HG03064 (cell line): ENCODE measurements around the gene SLC7A6.

ENCODE experiments used
- ATAC-seq: cut with Tn5 transposase; IDR thresholded peaks from one replicate; pipeline ENCODE4 v1.9.1; 2021; ENCODE audit warnings: low read depth; ENCODE audit not compliant: unreplicated experiment

Gene SLC7A6

DNA sequence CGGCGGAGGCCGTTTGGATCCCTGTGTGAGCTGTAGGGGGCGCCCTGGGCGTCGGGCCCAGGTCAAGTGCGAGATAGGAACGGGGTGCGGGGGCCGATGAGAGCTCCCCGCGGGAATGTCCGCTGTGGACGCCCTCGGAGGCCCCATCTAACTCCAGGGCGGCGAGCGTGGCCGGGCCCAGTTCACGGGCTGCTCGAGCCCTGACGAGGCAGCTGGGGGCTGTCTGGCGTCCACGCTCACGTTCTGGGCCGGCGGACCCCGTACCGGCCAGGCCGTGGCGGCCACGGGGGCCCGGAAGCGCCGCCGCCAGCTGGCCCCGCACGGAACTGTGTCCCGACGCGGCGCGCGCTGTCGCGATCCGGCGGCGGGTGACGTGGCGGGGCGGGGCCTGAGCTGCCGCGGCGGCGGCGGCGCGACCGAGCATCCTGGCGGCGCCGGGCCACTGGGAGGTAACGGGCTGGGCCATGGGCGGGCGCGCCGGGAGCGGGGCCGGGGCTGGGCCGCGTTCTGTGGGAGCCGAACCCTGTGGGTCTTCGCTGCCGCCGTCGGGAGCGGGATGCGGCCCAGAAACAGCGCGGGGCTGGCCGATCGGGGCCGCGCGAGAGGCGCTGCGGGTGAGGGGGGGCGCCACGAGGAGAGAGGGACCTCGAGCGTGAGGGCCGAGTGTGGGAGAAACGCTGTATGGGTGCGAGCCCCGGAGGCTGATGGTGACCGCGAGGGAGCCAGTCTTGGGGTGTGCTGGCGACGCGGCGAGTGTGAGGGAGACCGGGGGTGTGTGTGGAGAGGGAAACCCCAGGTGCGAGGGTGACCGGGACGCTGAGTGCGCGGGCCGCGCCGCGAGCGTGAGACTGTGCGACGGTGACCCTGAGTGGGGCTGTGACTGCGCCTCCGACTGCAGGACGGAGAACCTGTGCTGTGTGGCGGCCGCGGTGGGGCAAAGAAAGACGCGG is at the start of gene SLC7A6:
SLC7A6 (plus strand) TSS at position 399 of the 950 bp plus-strand sequence. CDS start 10,201 bp downstream, outside the sequence.
- ATAC-seq, result peak; percentile 57

DNA sequence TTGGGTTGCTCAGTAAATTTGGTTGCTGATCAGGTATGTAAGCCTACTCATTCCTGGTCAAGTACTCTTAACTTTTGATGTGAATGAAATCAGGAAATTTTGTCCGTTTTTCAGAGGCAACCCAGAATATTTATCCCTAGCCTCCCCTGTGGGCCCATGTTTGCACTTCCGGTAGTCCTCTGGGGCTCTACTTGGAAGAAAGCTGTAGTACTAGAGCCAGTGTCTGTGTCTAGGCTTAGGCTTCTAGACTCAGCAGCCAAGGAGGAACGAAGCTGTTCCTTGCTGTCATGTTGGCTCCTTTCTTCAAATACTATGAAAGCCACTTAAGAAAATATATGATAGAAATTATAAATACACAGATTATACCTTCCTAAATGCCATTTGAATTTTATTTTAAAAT is 49.6 kb upstream of the SLC7A6 start:
- no peak for ATAC-seq

DNA sequence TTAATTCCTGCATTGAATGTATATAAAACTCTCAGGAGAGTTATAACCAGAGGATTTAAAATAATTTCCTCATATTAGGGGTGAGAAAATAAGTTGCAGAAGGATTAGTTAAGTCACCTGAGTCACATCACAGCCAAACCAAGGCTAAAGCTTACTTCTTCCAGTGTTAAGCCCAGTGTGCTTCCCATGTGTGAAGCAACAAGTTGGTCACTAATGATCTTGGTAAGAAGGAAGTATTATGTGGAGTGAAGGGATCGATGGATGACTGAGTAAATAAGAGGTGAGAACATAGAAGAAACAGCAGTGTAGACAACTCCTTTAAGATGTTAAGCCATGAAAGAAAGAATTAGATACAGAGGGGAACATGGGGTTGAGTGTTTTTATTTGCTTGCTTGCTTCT is 49.0 kb upstream of the SLC7A6 start:
- ATAC-seq, result no peak

DNA sequence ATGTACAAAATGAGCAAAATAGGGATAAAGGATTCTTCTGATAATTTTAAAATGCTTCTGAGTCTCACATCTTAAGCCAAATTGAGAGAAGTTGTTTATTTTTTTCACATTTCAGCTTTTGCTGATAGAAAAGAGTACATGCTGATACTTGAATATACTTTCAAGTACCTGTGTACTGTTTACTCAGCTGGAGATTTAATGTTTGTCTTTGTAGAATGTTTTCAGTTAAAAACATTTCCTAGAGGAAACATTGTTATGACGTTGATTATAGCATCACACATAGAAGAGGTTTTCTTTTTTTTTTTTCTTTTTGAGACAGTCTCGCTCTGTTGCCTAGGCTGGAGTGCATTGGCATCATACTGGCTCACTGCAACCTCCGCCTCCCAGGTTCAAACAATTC is 48.1 kb upstream of the SLC7A6 start:
- no peak for ATAC-seq

DNA sequence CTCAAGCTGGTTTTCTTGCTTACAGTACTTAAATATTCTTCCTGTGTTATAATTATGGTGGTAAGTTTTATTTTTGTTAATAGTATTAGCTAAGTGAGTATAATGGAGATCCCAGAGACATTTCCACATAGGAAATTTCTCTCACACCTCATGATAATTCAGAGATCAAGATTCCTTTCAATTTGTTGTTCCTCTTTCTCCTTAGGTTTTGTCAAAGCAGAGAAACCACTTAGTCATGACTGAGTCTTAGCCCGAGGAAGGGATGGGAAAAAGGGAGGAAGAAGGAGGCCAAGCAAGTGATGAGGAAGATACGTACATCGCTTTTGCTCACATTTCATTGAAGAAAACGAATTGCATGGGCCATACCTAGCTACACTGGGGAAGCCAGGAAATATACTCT is 46.8 kb upstream of the SLC7A6 start:
- no peak for ATAC-seq

DNA sequence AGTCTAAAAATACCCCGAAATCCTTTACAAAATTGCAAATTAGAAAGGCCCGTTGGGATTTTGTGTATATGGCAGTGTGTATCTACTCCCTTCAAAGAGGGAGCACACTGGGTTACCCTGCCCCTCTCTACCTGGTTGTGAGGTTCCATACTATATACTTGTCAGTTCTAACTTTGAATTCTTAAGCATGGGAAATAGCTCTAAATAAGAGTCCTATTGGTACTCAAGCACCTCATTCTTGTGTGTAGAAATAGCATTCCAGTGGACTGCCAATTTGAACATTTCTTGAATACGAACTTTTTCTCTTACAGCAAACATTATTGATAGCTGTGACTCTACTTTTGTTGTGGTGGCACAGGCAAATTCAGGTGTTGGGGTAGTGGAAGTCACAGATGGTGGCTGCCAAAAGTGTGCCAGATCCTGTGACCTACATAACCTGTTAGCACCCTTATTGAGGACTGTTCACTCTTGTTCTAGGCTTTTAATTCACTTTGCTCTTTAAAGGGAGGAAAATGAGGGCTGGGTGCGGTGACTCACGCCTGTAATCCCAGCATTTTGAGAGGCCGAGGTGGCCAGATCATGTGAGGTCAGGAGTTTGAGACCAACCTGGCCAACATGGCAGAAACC is 44.5 kb upstream of the SLC7A6 start:
- no peak for ATAC-seq

DNA sequence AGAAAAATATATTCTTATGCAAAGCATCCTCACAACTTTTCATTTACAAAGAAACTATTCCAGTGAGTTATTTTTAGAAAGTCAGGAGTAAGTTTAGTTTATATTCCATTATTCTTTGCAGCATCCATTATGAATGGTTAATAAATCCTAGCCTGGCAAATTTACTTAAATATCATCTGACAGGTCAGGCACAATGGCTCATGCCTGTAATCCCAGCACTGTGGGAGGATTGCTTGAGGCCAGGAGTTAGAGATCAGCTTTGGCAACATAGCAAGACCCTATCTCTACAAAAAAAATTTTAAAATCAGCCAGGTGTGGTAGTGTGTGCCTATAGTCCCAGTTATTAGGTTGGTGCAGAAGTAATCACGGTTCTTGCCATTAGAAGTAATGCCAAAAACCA is 41.3 kb upstream of the SLC7A6 start:
- no peak for ATAC-seq

DNA sequence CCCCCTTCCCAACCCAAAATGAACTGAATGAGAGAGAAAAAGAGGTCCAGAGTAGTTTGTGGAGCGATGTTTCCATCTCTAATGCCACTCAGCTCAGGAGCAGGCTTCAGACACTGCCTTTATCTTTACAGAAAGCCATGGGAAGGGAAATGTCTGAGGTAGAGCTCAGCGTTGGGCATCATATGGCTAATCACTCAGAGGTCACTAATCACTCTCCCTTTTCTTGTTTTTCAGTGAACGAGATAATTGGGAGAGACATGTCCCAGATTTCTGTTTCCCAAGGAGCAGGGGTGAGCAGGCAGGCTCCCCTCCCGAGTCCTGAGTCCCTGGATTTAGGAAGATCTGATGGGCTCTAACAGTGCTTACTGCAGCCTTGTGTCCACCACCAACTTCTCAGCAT is 38.2 kb upstream of the SLC7A6 start:
- ATAC-seq, result no peak

DNA sequence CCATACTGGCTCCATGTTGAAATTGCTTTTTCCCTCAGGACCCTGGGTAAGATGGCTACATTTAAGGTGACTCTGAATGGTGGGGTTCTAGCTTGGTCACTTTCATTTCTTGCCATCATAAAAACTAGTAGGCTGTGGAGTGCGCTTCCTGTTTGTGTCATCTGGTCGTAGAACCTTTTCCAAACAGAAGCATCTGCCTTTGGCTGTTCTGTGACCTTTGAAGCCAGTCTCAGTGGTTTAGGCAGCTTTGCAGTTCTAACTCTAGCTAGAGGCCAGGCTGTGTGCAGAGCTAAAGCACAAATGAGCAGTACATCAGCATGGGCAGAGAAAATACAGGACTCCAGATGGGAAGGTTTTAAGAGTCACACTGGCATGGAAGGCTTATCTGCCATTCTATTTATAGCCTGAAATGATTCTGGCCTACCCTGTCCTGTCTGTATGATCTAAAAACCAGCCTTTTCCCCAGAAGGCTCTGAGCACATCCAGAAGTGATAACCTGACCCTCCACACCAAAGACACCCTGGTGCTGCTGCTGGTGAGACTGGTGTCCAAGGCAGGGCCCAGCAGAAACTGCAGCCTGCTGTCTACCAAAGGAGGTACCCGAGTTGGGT is 37.0 kb upstream of the SLC7A6 start:
- ATAC-seq, result no peak

DNA sequence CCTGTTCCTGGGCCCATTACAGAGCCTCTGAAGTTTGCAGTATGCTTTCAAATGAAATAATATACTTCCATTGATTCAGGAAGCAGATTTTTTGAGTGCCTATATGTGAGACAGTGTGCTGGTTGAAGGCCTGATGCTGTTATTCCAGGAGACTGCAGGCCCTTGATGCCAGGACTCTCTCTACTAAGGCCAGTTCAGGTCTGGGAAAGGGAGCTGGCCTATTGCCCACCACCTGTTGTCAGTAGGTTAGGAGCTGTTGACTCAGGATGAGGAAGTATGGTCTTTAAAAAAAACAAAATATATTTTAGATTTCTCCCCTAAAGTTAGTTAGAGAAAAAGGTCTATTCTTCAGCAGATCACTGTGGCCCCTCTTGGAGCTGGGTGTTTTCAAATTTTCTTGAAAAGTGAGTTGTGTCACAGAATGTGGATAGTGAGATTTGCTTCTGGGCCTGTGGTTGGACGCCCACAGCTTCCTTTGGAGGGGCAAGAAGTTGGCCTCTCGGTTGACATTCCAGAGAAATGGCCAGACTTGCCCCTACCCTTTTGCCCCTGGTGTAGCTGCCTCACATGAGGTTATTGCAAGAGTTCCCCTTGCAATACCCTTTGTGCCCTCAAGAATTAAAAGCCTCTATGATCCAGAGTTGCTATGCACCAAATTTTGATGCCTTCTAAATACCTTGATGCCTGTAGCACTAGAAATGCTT is 36.3 kb upstream of the SLC7A6 start:
- no peak for ATAC-seq

DNA sequence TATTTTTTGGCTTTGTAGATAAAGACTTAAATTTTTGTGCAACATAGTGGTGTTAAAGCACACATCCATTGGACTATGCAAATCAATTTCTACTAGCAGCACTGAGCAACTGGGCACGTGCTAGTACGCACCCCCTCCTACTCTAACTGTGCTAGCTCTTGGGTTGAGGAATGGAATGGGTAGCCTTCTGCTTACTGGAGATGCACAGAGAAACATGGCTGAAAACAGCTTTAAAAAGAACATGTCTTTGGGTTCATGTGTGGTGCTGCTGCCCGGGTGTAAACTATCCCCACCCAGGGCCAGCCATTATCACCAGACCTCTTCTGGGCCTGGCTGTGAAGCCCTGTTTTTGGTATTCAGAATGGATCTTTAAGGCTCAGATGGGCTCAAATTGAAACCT is 35.7 kb upstream of the SLC7A6 start:
- ATAC-seq, result no peak

DNA sequence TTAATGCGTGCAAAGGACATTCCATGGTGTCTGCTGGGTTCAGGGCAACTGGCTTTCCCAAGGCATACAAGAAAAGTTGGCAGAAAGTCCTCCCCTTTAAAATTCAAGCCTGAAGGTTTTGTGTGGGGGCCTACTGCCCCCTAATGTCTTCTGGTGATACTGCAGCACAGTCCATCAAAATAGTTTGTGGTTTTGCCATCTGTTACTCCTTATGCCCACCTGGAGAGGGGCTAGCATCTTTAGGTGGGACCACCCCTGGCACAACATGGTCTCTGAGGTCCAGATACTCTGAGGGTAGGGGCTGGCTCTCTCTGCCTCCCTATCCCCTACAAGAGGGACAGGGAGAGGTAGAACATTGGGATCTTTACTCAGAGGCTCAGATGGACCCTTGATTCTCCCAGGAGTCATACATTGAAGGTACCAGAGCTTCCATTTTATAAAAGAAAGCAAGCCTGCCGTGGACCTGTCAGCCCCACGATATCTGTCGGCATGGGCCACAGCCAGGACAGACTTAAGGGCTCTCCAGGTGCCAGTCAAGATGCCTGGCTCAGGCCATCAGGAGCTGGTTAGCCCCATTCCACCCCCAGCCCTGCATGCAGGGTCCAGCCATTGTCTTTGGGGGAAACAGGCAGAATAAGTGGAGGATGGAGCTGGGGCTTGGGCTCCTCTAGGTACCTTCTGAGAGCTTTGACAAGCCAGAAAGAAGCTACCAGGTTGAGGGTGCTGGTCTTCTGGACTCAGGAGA is 34.7 kb upstream of the SLC7A6 start:
- no peak for ATAC-seq

DNA sequence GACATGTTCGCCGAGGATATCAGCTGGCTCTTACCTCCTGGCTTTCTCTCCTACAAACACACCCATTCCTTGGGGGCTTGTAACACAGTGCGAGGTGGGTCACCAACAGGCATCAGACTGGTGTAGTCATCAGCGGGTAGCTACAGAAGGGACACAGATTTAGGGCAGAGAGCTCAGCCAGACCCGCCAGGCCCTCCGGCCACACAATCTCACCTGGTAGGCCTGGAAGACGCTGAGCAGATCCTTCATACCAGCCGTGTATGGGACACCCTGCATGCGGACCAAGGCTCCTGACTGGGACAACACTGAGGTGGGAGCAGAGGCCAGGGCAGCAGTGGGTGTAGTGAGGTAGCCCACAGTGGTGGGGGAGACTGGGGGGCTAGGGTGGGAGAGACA is 34.2 kb upstream of the SLC7A6 start:
- ATAC-seq, result no peak

DNA sequence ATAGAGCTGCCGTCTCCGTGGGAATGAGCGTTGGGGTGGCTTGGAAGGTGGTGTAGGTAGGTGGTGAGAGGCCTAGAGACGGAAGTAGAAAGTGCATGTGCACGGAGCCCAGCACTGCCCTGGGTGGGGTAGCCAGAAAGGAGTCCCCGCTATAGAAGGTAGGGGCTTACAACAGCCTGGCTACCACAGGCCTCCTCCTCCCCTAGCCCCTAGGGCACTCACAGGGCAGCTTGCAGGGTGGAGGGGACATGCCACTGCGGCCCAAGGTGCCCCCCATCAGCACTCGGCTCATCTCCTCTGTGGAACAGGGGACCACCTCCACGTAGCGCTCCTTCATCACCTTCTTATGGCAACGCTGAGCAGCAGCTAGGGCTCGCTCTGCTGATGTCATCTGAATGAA is 33.4 kb upstream of the SLC7A6 start:
- ATAC-seq, result no peak

DNA sequence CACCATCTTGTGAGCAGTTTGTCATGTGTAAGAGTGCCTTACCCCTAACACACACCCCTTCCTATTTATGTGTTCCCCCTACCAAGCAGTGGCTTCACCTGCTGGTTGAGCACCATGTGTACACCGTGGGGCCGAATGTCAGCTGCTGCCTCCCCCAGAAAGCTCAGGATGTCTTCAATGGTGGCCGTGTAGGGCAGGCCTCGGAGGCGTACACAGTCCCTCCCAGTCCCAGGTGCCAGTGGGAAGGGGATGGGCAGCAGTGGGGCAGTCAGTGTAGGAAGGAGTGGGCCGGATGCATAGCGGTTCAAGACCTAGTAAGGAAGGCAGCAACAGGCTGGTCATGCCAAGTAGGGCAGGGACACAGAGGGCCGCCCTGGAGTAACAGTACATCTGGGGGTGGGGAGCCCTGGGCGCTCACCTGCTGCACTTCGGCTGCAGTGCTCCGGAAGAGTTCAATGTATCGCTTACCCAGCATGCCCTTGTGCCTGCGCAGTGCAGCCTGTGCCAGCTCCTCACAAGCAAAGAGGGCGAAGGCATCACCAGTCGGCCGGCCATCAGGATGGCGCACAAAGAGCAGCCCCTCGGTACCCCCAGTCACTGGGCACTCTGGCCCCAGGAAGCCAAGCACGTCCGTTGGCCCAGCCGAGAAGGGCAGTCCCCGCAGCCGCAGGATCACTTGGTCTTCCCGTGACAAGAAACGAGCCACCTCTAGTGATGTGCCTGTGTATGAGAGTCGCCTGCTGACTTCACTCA is 32.8 kb upstream of the SLC7A6 start:
- no peak for ATAC-seq

DNA sequence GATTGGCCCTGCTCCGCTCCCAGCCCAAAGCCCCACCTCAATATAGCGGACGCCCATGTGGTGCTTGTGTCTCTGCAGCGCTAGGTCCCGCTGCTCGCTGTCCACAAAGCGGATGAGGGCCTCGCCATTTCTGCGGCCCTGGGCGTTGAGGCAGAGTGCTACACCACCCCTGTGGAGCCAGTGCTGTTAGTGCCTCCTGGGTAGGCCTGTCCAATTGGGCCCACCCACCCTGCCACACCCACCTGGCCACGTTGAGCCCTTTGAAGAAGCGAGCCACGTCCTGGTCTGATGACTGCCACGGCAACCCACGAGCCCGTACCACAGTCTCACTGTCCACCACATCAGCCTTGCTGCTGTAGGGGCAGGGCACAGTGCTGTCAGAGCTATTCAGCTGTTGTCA is 32.0 kb upstream of the SLC7A6 start:
- ATAC-seq, result no peak

DNA sequence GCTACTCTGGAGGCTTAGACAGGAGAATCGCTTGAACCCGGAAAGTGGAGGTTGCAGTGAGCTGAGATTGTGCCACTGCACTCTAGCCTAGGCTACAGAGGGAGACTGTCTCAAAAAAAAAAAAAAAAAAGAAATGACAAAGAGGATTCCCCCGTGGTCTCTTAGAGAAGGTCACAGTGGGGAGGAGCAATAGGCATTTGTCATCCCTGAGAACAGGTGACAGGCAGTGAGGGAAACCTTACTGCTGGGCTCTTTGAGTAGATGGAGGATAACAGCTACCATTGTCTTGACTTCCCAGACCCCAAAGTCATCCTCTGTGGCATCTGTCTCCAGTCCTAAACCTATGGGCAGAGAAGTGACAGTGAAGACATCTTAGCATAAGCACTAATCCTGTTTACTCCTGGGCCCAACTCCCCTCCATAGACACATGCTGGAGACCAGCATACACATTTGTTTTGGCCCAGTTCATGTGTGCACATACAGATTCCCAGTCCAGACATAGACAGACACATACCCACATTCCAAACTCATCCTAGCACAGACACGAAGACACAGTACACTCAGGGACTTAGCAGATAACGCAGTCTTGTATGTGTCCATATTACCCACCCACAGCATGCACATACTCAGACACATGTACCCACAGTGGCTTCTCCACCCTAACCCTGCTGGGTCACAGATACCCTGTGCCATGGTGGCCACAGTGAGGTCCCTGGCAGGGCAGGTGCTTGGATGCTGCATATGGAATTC is 31.1 kb upstream of the SLC7A6 start:
- no peak for ATAC-seq

DNA sequence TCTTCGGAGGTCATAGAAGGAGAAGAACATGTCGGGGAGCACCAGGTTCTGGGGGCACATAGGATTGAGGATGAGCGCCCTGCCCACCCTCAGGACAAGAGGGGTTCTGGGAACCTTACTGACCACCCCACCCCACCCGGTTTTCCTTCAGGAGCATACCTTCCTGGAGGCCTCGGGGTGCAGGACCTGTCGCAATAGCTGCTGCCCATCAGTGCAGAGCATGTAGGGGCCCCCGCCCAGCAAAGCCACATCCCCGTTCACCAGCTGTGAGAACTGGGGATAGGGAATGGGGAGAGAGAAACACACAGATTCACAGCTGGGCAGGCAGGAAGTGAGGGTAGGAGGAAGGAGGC is 30.5 kb upstream of the SLC7A6 start:
- no peak for ATAC-seq
